Measurements from ENCODE around the gene CYP24A1. TPM values are rescaled to one million over a fixed set of nuclear protein-coding genes. Genes with fewer than 3 reads are reported as not detected.

Gene CYP24A1
- total RNA-seq, 1 donor from 2014 or later = not detected

DNA sequence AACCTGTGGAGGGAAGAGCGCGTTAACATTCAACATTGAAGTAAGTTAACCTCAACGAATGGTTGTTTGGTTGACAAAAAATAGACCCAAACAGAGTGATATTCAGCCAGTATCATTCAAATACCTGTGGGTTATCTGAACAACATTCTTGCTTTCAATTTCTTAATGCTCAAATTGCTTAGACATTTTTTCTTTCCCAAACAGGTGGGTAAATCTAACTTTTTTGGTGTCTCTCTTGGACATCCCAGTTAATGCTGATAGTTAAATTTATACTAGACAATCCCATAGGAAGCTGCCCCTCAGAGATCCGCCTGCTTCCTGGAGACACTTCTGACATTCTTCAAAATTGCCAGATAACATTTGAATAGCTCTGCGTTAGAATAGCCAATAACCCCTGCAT, 20.0 kb upstream of the CYP24A1 start:
- H3K36me3 Mint-ChIP-seq (ENCODE audit: unreplicated experiment) = no peaks in the 10 kb centered on the region
- H3K4me1 Mint-ChIP-seq (ENCODE audit: low read depth, unreplicated experiment) = no peaks in the 10 kb centered on the region
- DNase-seq = no peak
- H3K27ac Mint-ChIP-seq (ENCODE audit: unreplicated experiment) = no peak overlapping the region
- TF ChIP-seq, protein P1, sequence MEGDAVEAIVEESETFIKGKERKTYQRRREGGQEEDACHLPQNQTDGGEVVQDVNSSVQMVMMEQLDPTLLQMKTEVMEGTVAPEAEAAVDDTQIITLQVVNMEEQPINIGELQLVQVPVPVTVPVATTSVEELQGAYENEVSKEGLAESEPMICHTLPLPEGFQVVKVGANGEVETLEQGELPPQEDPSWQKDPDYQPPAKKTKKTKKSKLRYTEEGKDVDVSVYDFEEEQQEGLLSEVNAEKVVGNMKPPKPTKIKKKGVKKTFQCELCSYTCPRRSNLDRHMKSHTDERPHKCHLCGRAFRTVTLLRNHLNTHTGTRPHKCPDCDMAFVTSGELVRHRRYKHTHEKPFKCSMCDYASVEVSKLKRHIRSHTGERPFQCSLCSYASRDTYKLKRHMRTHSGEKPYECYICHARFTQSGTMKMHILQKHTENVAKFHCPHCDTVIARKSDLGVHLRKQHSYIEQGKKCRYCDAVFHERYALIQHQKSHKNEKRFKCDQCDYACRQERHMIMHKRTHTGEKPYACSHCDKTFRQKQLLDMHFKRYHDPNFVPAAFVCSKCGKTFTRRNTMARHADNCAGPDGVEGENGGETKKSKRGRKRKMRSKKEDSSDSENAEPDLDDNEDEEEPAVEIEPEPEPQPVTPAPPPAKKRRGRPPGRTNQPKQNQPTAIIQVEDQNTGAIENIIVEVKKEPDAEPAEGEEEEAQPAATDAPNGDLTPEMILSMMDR (IDR thresholded peaks at IDR 0.05; ENCODE audit: partially characterized antibody, unreplicated experiment) = no peak
- H3K4me3 Mint-ChIP-seq (ENCODE audit: unreplicated experiment) = no peak overlapping the region
- H3K27me3 Mint-ChIP-seq (ENCODE audit: unreplicated experiment) = no peaks in the 10 kb centered on the region
- no peaks in the 10 kb centered on the region for H3K9me3 Mint-ChIP-seq (ENCODE audit: unreplicated experiment)

DNA sequence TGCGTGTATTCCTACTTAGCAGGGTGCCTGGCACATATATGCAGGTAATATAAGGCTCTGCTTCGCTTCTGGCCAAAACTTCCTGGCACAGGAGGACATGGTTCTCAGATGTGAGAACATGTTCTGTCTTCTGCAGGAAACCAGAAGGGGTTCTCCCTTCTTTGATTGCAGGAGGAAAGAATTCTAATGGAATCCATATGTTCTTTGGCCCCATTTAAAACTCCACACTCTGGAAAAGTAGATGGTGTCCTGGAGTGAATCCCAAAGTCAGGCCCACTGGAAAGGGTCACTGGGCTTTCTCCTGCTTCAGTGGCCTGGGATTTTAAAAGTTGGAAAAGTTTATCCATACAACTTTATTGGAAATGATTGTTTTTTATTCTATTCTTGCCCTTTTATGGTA, 16.4 kb upstream of the CYP24A1 start:
- Mint-ChIP-seq H3K36me3 (ENCODE audit: unreplicated experiment) (no peaks in the 10 kb centered on the region), H3K4me1 (ENCODE audit: low read depth, unreplicated experiment) (no peaks in the 10 kb centered on the region), H3K4me3 (ENCODE audit: unreplicated experiment) (no peak overlapping the region), H3K9me3 (ENCODE audit: unreplicated experiment) (no peaks in the 10 kb centered on the region), H3K27ac (ENCODE audit: unreplicated experiment) (no peak overlapping the region), H3K27me3 (ENCODE audit: unreplicated experiment) (peaks cover under 1% of the 10 kb centered on the region)
- TF ChIP-seq, protein P1 (IDR thresholded peaks at IDR 0.05; ENCODE audit: partially characterized antibody, unreplicated experiment) = no peak
- no peak for DNase-seq

DNA sequence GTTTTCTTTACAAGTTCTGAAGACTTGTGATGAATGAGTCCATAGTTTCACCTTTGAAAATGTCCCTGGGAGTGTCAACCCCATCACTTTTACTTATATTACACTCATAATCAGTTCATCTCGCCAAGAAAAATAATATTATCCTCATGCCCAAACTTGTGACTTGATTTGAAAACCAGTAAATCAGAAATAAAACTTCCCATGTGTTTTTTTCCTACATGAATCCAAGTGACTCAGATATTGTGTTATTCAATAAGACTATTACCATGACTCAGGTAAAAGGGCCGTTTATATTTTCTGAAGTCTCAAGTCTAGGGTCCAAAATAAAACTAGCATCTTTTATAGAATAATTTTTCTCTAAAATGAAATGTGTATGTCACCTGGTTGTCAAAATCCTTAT, 15.8 kb upstream of the CYP24A1 start:
- DNase-seq = no peak
- Mint-ChIP-seq H3K27ac (ENCODE audit: unreplicated experiment) (no peak overlapping the region), H3K36me3 (ENCODE audit: unreplicated experiment) (no peaks in the 10 kb centered on the region), H3K9me3 (ENCODE audit: unreplicated experiment) (no peaks in the 10 kb centered on the region), H3K27me3 (ENCODE audit: unreplicated experiment) (peaks cover 3% of the 10 kb centered on the region), H3K4me3 (ENCODE audit: unreplicated experiment) (no peak overlapping the region), H3K4me1 (ENCODE audit: low read depth, unreplicated experiment) (no peaks in the 10 kb centered on the region)
- TF ChIP-seq, protein P1 (IDR thresholded peaks at IDR 0.05; ENCODE audit: partially characterized antibody, unreplicated experiment) = no peak

GRCh38 chr20:54188132-54188849, 14.5 kb upstream of the CYP24A1 start:
- Mint-ChIP-seq H3K27ac (ENCODE audit: unreplicated experiment) (no peak overlapping the region), H3K36me3 (ENCODE audit: unreplicated experiment) (no peaks in the 10 kb centered on the region), H3K9me3 (ENCODE audit: unreplicated experiment) (no peaks in the 10 kb centered on the region), H3K4me1 (ENCODE audit: low read depth, unreplicated experiment) (peaks cover 3% of the 10 kb centered on the region), H3K4me3 (ENCODE audit: unreplicated experiment) (no peak overlapping the region), H3K27me3 (ENCODE audit: unreplicated experiment) (peaks cover 3% of the 10 kb centered on the region)
- TF ChIP-seq, protein P1 (IDR thresholded peaks at IDR 0.05; ENCODE audit: partially characterized antibody, unreplicated experiment) = no peak
- DNase-seq = no peak

GRCh38 chr20:54184904-54185626, 11.3 kb upstream of the CYP24A1 start:
- TF ChIP-seq, protein P1 (IDR thresholded peaks at IDR 0.05; ENCODE audit: partially characterized antibody, unreplicated experiment) = no peak
- no peaks in the 10 kb centered on the region for H3K36me3 Mint-ChIP-seq (ENCODE audit: unreplicated experiment)
- H3K4me3 Mint-ChIP-seq (ENCODE audit: unreplicated experiment) = no peak overlapping the region
- H3K27ac Mint-ChIP-seq (ENCODE audit: unreplicated experiment) = no peak overlapping the region
- H3K27me3 Mint-ChIP-seq (ENCODE audit: unreplicated experiment) = peaks cover 3% of the 10 kb centered on the region
- H3K4me1 Mint-ChIP-seq (ENCODE audit: low read depth, unreplicated experiment) = peaks cover 3% of the 10 kb centered on the region
- no peaks in the 10 kb centered on the region for H3K9me3 Mint-ChIP-seq (ENCODE audit: unreplicated experiment)
- DNase-seq = no peak

Measured in glutamatergic neuron (in vitro differentiated cells).